DMS53 treated with DMSO at 0.1 percent for 48 hours (cell line): ENCODE data around the gene ANKH.

Experiments used
- DNase-seq: peaks from one replicate; lab custom pipeline; 2025; ENCODE audit not compliant: unreplicated experiment; lab: John Stamatoyannopoulos, UW

ANKH gene

GRCh38 chr5:14698495-14698894, 173.1 kb downstream of the ANKH start:
- DNase-seq, result no peak

GRCh38 chr5:14696851-14697250, 174.7 kb downstream of the ANKH start:
- DNase-seq, result no peak

GRCh38 chr5:14696057-14696456, 175.5 kb downstream of the ANKH start:
- DNase-seq, result no peak

- no peak for DNase-seq
These were observed 176.4 kb downstream of the ANKH start for GRCh38 chr5:14695152-14695551.

- no peak for DNase-seq
These were observed 178.5 kb downstream of the ANKH start for GRCh38 chr5:14693070-14693469.

- DNase-seq, result no peak
These were observed 184.4 kb downstream of the ANKH start for GRCh38 chr5:14687023-14687665.

- no peak for DNase-seq
These were observed 185.1 kb downstream of the ANKH start for GRCh38 chr5:14686517-14686916.

GRCh38 chr5:14685757-14686156, 185.8 kb downstream of the ANKH start:
- peak; percentile 69 for DNase-seq

- DNase-seq, result no peak
These were observed 186.8 kb downstream of the ANKH start for GRCh38 chr5:14684757-14685156.

GRCh38 chr5:14683906-14684455, 187.6 kb downstream of the ANKH start:
- DNase-seq, result no peak

- DNase-seq, result no peak
These were observed 190.3 kb downstream of the ANKH start for GRCh38 chr5:14681236-14681752.

- DNase-seq, result no peak
These were observed 192.0 kb downstream of the ANKH start for GRCh38 chr5:14679595-14679994.

- no peak for DNase-seq
These were observed 192.7 kb downstream of the ANKH start for GRCh38 chr5:14678773-14679334.

- DNase-seq, result no peak
These were observed 195.3 kb downstream of the ANKH start for GRCh38 chr5:14676320-14676719.

GRCh38 chr5:14675865-14676300, 195.7 kb downstream of the ANKH start:
- no peak for DNase-seq

GRCh38 chr5:14674983-14675854, 196.4 kb downstream of the ANKH start:
- DNase-seq, result no peak

- no peak for DNase-seq
These were observed 198.1 kb downstream of the ANKH start for GRCh38 chr5:14673443-14673842.

- DNase-seq, result no peak
These were observed 198.8 kb downstream of the ANKH start for GRCh38 chr5:14672484-14673394.

GRCh38 chr5:14672082-14672481, 199.5 kb downstream of the ANKH start:
- no peak for DNase-seq

GRCh38 chr5:14671414-14671813, 200.2 kb downstream of the ANKH start:
- DNase-seq, result peak; percentile 22
